Kidney epithelial cell (primary cell): Measurements from ENCODE around the gene FGR. TPM values are rescaled to one million over a fixed set of nuclear protein-coding genes. Genes with fewer than 3 reads are reported as not detected.

ENCODE experiments used
- DNase-seq: peaks from one replicate; pipeline ENCODE4 v3.0.0-alpha.2; 2010; ENCODE audit warnings: low read depth
- H3K27me3 ChIP-seq: 2 replicates; pipeline ENCODE4 v1.6.0; 2011; ENCODE audit warnings: low read length; ENCODE audit not compliant: control insufficient read depth, insufficient read depth
- H3K36me3 ChIP-seq: 2 replicates; pipeline ENCODE4 v1.5.1; 2011; ENCODE audit warnings: low read length; ENCODE audit not compliant: control insufficient read depth, insufficient read depth
- H3K4me3 ChIP-seq: 2 replicates; pipeline ENCODE4 v1.5.1; 2011; ENCODE audit warnings: low read depth, mild to moderate bottlenecking, control low read depth, low read length
- total RNA-seq: library from RNA; depleted of rRNA; stranded (reverse); fragments of >200 nt; gene quantifications from 2 replicates; pipeline ENCODE4 v1.2.3, GENCODE V29; 2015
- TF ChIP-seq, protein P1 (sequence below): IDR thresholded peaks from 2 replicates; pipeline ENCODE4 v1.5.1; 2011; ENCODE audit warnings: mild to moderate bottlenecking, moderate library complexity, low read length, control low read depth, inconsistent platforms; ENCODE audit not compliant: insufficient read depth, poor library complexity, severe bottlenecking

FGR gene
- total RNA-seq, 1 donor from 2014 or later: not detected

DNA sequence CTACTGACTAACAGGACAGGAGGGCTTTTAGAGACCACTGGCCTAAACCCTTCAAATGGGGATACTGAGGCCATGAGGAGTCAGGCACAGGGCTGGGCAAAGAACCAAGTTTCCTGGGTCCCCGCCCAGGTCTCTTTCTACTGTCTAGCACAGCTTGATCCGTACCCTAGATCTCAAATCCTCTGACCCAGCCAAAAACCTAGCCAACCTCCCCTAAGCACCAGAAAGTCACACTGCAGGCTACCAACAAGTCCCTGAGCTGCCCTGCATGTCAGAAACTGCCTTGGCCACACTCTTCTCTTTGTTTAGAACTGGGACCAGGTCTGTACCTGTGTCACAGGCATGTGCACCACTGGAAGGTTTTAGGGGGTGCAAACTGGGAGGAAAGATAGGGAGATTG, 64.6 kb downstream of the FGR start:
- no peaks in the 10 kb centered on the region for H3K36me3 ChIP-seq
- DNase-seq: no peak
- TF ChIP-seq, protein P1, sequence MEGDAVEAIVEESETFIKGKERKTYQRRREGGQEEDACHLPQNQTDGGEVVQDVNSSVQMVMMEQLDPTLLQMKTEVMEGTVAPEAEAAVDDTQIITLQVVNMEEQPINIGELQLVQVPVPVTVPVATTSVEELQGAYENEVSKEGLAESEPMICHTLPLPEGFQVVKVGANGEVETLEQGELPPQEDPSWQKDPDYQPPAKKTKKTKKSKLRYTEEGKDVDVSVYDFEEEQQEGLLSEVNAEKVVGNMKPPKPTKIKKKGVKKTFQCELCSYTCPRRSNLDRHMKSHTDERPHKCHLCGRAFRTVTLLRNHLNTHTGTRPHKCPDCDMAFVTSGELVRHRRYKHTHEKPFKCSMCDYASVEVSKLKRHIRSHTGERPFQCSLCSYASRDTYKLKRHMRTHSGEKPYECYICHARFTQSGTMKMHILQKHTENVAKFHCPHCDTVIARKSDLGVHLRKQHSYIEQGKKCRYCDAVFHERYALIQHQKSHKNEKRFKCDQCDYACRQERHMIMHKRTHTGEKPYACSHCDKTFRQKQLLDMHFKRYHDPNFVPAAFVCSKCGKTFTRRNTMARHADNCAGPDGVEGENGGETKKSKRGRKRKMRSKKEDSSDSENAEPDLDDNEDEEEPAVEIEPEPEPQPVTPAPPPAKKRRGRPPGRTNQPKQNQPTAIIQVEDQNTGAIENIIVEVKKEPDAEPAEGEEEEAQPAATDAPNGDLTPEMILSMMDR: no peak
- H3K27me3 ChIP-seq: no peaks in the 10 kb centered on the region
- no peak overlapping the region for H3K4me3 ChIP-seq

DNA sequence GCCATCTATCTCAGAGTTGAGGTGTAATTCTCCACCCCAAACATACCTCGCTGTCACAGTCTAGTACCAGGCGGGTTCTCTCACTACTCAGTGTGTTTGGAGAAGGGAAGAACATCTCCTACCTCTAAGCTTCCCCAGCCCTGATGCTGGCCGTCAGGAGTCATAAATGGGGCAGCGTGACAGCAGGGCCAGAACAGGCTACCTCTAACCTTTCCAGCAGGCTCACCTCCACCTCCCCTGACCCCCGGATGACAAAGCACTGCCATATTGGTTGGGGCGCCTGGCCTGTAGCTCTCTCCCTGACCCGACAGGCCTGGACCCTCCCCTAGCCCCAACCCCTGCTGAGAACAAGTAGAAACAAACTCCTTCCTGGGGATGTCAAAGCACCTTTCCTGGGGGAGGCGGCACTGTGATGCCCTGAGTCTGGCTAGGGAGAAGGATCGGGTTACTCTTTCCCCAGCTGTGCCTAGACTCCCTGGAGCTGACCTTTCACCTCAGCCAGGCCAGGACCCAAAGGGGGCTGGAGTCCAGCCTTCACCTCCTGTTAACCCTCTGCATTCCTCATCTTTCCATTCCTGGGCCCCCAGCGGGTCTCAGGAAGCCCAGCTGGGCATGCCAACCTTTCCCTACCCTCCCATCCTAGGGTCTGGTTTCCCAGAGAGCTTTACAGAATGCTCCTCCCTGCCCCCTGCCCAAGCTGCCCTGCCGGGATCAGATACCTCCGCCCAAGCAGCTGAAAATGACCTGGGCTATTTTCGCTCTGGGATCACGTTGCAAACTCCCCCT, 65.3 kb downstream of the FGR start:
- TF ChIP-seq, protein P1: no peak
- no peak overlapping the region for H3K4me3 ChIP-seq
- H3K27me3 ChIP-seq: no peaks in the 10 kb centered on the region
- no peaks in the 10 kb centered on the region for H3K36me3 ChIP-seq
- DNase-seq: no peak

DNA sequence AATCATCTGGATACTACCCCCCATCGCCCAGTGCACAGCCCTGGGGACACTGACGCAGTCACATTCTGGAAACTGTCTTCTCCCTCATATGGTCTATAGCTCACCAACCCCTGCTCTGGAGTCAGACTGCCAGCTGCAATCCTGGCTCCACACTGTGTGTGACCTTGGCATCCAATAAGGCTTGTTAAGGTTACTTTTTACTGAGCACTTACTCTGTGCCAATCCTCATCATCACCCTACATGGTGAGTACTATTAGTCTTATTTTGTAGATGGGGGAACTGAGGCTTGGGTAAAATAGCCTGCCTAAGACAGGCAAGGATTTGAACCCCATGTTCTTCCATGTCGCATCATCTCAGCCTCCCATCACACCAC, 65.9 kb downstream of the FGR start:
- TF ChIP-seq, protein P1: no peak
- Histone ChIP-seq H3K4me3 (no peak overlapping the region), H3K36me3 (no peaks in the 10 kb centered on the region), H3K27me3 (no peaks in the 10 kb centered on the region)
- DNase-seq: no peak

DNA sequence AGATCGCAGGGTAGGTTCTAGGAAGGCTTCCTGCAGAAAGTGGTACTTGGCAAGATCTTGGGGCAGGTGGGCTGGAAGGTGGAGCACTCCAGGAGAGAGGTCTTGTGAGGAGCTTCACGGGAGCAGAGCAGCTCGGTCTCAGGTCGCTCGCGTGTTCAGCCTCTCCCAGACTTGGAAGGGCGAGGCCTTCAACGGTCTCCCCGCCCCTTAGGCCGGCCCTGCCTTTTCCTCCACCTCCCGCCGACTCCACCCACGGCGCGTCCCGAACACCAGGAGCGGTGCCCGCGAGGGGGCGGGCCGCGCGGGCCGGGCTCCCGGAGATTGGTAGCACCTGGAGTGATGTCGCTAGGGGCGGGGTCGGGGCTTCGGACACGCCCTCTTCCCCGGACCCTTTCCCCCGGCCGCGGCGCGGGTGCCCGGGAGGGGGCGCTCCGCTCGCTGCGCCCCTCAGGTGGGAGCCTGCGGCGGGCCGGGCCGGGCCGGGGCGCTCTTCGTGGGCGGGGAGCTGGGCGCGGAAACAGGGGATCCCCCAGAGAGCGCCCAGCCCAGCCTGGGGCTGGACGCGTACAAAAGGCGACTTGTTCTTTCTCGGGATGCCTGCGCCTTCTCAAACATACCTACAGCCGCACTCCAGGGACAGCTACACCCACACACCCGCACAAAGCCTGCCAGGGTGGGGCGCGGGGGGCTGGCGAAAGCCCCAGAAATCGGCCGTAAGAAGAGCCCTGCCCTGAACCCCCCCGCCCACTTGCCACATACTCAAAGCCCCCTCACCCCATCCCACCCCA, 66.5 kb downstream of the FGR start:
- TF ChIP-seq, protein P1: peak; percentile 47
- Histone ChIP-seq H3K4me3 (peak overlapping the region; percentile 5), H3K36me3 (no peaks in the 10 kb centered on the region), H3K27me3 (no peaks in the 10 kb centered on the region)
- peak; percentile 63 for DNase-seq

DNA sequence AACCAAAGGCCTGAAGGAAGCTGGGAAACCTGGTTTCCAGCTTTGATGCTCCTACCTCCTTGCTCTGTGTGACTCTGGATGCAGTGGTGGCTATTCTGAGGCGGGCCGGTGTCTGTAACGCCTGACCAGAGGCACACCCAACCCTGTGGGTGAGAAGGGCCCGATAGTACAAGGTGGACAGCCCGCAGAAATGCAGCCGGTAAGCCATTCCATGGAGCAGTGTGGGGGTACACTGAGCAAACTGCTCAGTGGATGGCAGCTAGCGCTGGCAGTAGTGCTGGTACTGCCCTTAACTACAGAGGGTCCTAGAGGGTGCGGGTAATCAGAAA, 67.0 kb downstream of the FGR start:
- no peak overlapping the region for H3K4me3 ChIP-seq
- TF ChIP-seq, protein P1: no peak
- DNase-seq: no peak
- no peaks in the 10 kb centered on the region for H3K27me3 ChIP-seq
- no peaks in the 10 kb centered on the region for H3K36me3 ChIP-seq
